Adrenal gland (tissue), 5 donors: ENCODE data around the gene WDR1.

Experiments
- CTCF ChIP-seq, 6 experiments: fragments of 450-650 bp in 4 of 6; fragments of 200-600 bp in 2 of 6; sonication (generic) in 1 of 6; IDR thresholded peaks; 1 replicate in 5 of 6; 2 replicates in 1 of 6; pipeline versions ENCODE4 v1.5.1 to v1.8.0; 2016 to 2021; ENCODE audit warnings: antibody characterized with exemption in 6 of 6, mild to moderate bottlenecking in 2 of 6, moderate library complexity in 1 of 6
- POLR2A ChIP-seq, 2 donors: fragments of 450-650 bp; IDR thresholded peaks; one replicate each; pipeline ENCODE4 v1.6.1; 2017; ENCODE audit warnings: antibody characterized with exemption in 2 of 2, mild to moderate bottlenecking in 2 of 2, moderate library complexity in 1 of 2
- donor health status: DM: no; HTN: no; CAD: no.

- TF ChIP-seq CTCF (IDR thresholded peaks at IDR 0.05) (no peak), POLR2A (IDR thresholded peaks at IDR 0.05) (no peak)
Measured at GRCh38 chr4:10121568-10122208, 5.1 kb upstream of the WDR1 start.
